Hepatocyte (in vitro differentiated cells): ENCODE measurements around the gene CPLX1. TPM values are rescaled to one million over a fixed set of nuclear protein-coding genes. Genes with fewer than 3 reads are reported as not detected.
"Not testable (repeated sequence)": the region's sequence is repeated elsewhere in the genome, so short reads cannot be mapped to it uniquely, and the experiment has no call there.

Source experiments
- DNase-seq: peaks from one replicate; pipeline ENCODE4 v3.0.0-alpha.2; 2016; ENCODE audit warnings: low spot score
- H2AFZ ChIP-seq: fragments of 200-600 bp; sonication (generic); 2 replicates; pipeline ENCODE4 v1.6.0; 2016; ENCODE audit warnings: antibody characterized with exemption, mild to moderate bottlenecking
- H3K27ac ChIP-seq: fragments of 200-600 bp; sonication (generic); 2 replicates; pipeline ENCODE4 v1.5.1; 2016; ENCODE audit warnings: mild to moderate bottlenecking
- H3K27me3 ChIP-seq: fragments of 200-600 bp; sonication (generic); 2 replicates; pipeline ENCODE4 v1.6.1; 2016
- H3K36me3 ChIP-seq: fragments of 200-600 bp; sonication (generic); replicated peaks from 2 replicates; pipeline ENCODE4 v1.5.1; 2016; ENCODE audit warnings: low read depth; ENCODE audit not compliant: insufficient read depth
- H3K4me1 ChIP-seq: fragments of 200-600 bp; sonication (generic); 2 replicates; pipeline ENCODE4 v1.5.1; 2016; ENCODE audit warnings: mild to moderate bottlenecking, moderate library complexity; ENCODE audit not compliant: insufficient read depth
- H3K4me2 ChIP-seq: fragments of 200-600 bp; sonication (generic); 2 replicates; pipeline ENCODE4 v1.6.0; 2016
- H3K4me3 ChIP-seq: fragments of 200-600 bp; sonication (generic); 2 replicates; pipeline ENCODE4 v1.5.1; 2016; ENCODE audit warnings: mild to moderate bottlenecking
- H3K79me2 ChIP-seq: fragments of 200-600 bp; sonication (generic); 2 replicates; pipeline ENCODE4 v1.6.0; 2017; ENCODE audit warnings: mild to moderate bottlenecking
- H3K9me2 ChIP-seq: fragments of 200-600 bp; sonication (generic); replicated peaks from 2 replicates; pipeline ENCODE4 v1.6.0; 2017; ENCODE audit warnings: mild to moderate bottlenecking; ENCODE audit not compliant: insufficient read depth
- H3K9me3 ChIP-seq: fragments of 200-600 bp; sonication (generic); 2 replicates; pipeline ENCODE4 v1.5.1; 2016; ENCODE audit warnings: low read depth, mild to moderate bottlenecking
- H4K20me1 ChIP-seq: fragments of 200-600 bp; sonication (generic); 2 replicates; pipeline ENCODE4 v1.6.0; 2016; ENCODE audit warnings: mild to moderate bottlenecking; ENCODE audit not compliant: insufficient read depth, poor library complexity, severe bottlenecking
- CTCF ChIP-seq: fragments of 200-600 bp; sonication (generic); IDR thresholded peaks from 2 replicates; pipeline ENCODE4 v1.5.1; 2016; ENCODE audit warnings: antibody characterized with exemption, mild to moderate bottlenecking; ENCODE audit not compliant: poor library complexity
- EZH2 ChIP-seq: fragments of 200-600 bp; sonication (generic); IDR thresholded peaks from 2 replicates; pipeline ENCODE4 v1.6.1; 2016; ENCODE audit warnings: antibody characterized with exemption, mild to moderate bottlenecking, borderline replicate concordance
- EZH2phosphoT487 ChIP-seq: fragments of 200-600 bp; sonication (generic); IDR thresholded peaks from one replicate; pipeline ENCODE4 v1.6.1; 2018; ENCODE audit warnings: antibody characterized with exemption, mild to moderate bottlenecking, low read depth, moderate library complexity; ENCODE audit not compliant: unreplicated experiment, severe bottlenecking
- whole genome bisulfite sequencing: methylation state at CpG from one replicate; pipeline ENCODE4 v1.1.6; 2016; ENCODE audit warnings: low lambda C conversion rate; ENCODE audit errors: missing lambda C conversion rate; 5-methylcytosine and 5-hydroxymethylcytosine counted together
- polyA plus RNA-seq: library from polyadenylated mRNA; unstranded; fragments of >200 nt; fragmentation: Nextera tagmentation; extraction: Ambion mirVana; gene quantifications from 2 replicates; pipeline ENCODE4 v1.2.1, GENCODE V29; 2016
- total RNA-seq: library from RNA; depleted of rRNA; stranded (reverse); fragments of >200 nt; gene quantifications from 2 replicates; pipeline ENCODE4 v1.2.3, GENCODE V29; 2014

The CPLX1 gene
- total and polyA plus RNA-seq, 2 experiments from 2014 or later = 0.30 to 2.0 TPM

- H2AFZ ChIP-seq = no peak overlapping the region
- WGBS = 98% methylated on average over 14 of the region's 14 CpGs
- H3K9me2 ChIP-seq = no peaks in the 10 kb centered on the region
- peaks cover 23% of the 10 kb centered on the region for H4K20me1 ChIP-seq
- H3K9me3 ChIP-seq = no peaks in the 10 kb centered on the region
- no peaks in the 10 kb centered on the region for H3K36me3 ChIP-seq
- no peak overlapping the region for H3K4me2 ChIP-seq
- no peak for DNase-seq
- TF ChIP-seq EZH2phosphoT487 (no peak), EZH2 (no peak)
- H3K4me3 ChIP-seq = no peak overlapping the region
- no peaks in the 10 kb centered on the region for H3K27me3 ChIP-seq
- H3K4me1 ChIP-seq = peaks cover 1% of the 10 kb centered on the region
- peaks cover 11% of the 10 kb centered on the region for H3K79me2 ChIP-seq
- no peak overlapping the region for H3K27ac ChIP-seq
These were observed 64.2 kb downstream of the CPLX1 start for GRCh38 chr4:761739-762138.

- Histone ChIP-seq H3K9me3 (no peaks in the 10 kb centered on the region), H2AFZ (no peak overlapping the region), H4K20me1 (peaks cover 16% of the 10 kb centered on the region), H3K27ac (no peak overlapping the region), H3K4me2 (no peak overlapping the region), H3K36me3 (no peaks in the 10 kb centered on the region), H3K27me3 (no peaks in the 10 kb centered on the region), H3K79me2 (peaks cover 14% of the 10 kb centered on the region), H3K9me2 (no peaks in the 10 kb centered on the region), H3K4me1 (no peaks in the 10 kb centered on the region), H3K4me3 (no peak overlapping the region)
- WGBS = 93% methylated on average over 14 of the region's 14 CpGs
- no peak for TF ChIP-seq EZH2phosphoT487
- no peak for TF ChIP-seq EZH2
- no peak for TF ChIP-seq CTCF
- DNase-seq = no peak
These were observed 64.8 kb downstream of the CPLX1 start for GRCh38 chr4:761086-761485.

- Histone ChIP-seq H3K36me3 (no peaks in the 10 kb centered on the region), H3K4me2 (no peak overlapping the region), H3K9me2 (no peaks in the 10 kb centered on the region), H3K79me2 (peaks cover 15% of the 10 kb centered on the region), H2AFZ (no peak overlapping the region), H3K27me3 (no peaks in the 10 kb centered on the region), H3K27ac (no peak overlapping the region), H3K9me3 (no peaks in the 10 kb centered on the region), H3K4me3 (no peak overlapping the region), H3K4me1 (no peaks in the 10 kb centered on the region), H4K20me1 (peaks cover 13% of the 10 kb centered on the region)
- no peak for DNase-seq
- TF ChIP-seq EZH2 = no peak
- no peak for TF ChIP-seq EZH2phosphoT487
- TF ChIP-seq CTCF = no peak
- WGBS = 94% methylated on average over 21 of the region's 21 CpGs
These were observed 65.3 kb downstream of the CPLX1 start for GRCh38 chr4:760616-761015.

- not testable (repeated sequence) for H3K27ac ChIP-seq, H3K36me3 ChIP-seq, H3K4me2 ChIP-seq
These were observed 66.1 kb downstream of the CPLX1 start for GRCh38 chr4:759810-760209.

GRCh38 chr4:757111-757510 lies 68.8 kb downstream of the CPLX1 start:
- no peaks in the 10 kb centered on the region for H3K9me2 ChIP-seq
- H3K36me3 ChIP-seq = no peaks in the 10 kb centered on the region
- WGBS = 96% methylated on average over 20 of the region's 20 CpGs
- H3K4me1 ChIP-seq = no peaks in the 10 kb centered on the region
- no peak overlapping the region for H2AFZ ChIP-seq
- H3K79me2 ChIP-seq = peaks cover 23% of the 10 kb centered on the region
- H4K20me1 ChIP-seq = peaks cover 19% of the 10 kb centered on the region
- no peaks in the 10 kb centered on the region for H3K27me3 ChIP-seq
- H3K9me3 ChIP-seq = no peaks in the 10 kb centered on the region
- no peak overlapping the region for H3K4me2 ChIP-seq
- no peak overlapping the region for H3K4me3 ChIP-seq
- H3K27ac ChIP-seq = no peak overlapping the region
- DNase-seq = no peak
- TF ChIP-seq EZH2 (no peak), EZH2phosphoT487 (no peak), CTCF (no peak)

More at GRCh38 chr4:759810-760209, 66.1 kb downstream of the CPLX1 start:
- H3K4me3 ChIP-seq, H3K4me1 ChIP-seq, H2AFZ ChIP-seq, H3K9me3 ChIP-seq, H3K27me3 ChIP-seq, H3K9me2 ChIP-seq, DNase-seq: not testable (repeated sequence)
- WGBS = 79% methylated on average over 18 of the region's 24 CpGs
- Histone ChIP-seq H3K79me2 (peaks cover 19% of the 10 kb centered on the region), H4K20me1 (peaks cover 11% of the 10 kb centered on the region)
